ENCODE measurements around the gene TASOR2. TPM values are rescaled to one million over a fixed set of nuclear protein-coding genes. Genes with fewer than 3 reads are reported as not detected.

Gene TASOR2
- total and polyA plus RNA-seq, 4 donors: 27.5 to 93.3 (median 51.8) TPM

DNA sequence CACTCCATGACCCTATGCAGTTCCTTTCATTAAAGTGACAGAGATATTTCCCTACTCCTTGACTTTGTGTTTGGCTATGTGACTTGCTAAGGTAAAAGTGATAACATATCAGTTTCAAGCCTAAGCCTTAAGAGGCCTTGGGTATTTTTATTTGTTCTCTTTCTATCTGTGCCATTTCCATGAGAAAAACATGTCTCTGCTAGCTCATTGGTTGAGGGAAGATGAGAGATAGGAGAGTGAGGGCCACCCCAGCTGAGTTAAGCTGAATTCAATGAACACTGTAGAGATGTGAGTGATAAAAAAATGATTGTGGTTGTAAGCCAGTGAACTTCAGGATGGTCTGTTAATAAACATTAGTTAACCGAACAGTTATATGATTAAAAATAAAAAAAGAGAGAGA, 13.4 kb downstream of the TASOR2 start:
- H3K27me3 ChIP-seq (ENCODE audit: control insufficient read depth, insufficient read depth, low read length): no peaks in the 10 kb centered on the region
- WGBS (ENCODE audit: insufficient coverage): no CpG with 5 or more reads among the region's 1 CpG
- H3K36me3 ChIP-seq (ENCODE audit: control insufficient read depth, insufficient read depth, low read length): no peaks in the 10 kb centered on the region
- no peak overlapping the region for H3K4me3 ChIP-seq (ENCODE audit: low read depth, low read length)
- no peak for DNase-seq (ENCODE audit: low read depth in 4 of 6, low spot score in 6 of 6)
- no peak overlapping the region for H3K27ac ChIP-seq (ENCODE audit: low read depth, low read length)
- H3K9me3 ChIP-seq (ENCODE audit: control insufficient read depth, insufficient read depth, low read length): no peaks in the 10 kb centered on the region
- peaks cover 1% of the 10 kb centered on the region for H3K4me1 ChIP-seq (ENCODE audit: control insufficient read depth, insufficient read depth, low read length)

DNA sequence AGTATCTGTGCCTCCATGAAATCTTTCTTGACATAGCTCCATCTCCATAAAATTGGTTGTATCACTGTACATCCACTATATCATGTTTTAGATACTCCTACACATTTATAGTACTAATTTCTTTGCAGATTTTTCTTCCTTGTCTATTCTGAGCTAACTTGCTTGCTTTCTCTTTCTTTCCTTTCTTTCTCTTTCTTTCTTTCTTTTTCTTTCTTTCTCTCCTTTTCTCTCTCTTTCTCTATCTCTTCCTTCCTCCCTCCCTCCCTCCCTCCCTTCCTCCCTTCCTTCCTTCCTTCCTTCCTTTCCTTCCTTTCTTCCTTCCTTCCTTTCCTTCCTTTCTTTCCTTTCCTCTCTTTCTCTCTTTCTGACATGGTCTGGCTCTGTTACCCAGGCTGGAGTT, 23.7 kb downstream of the TASOR2 start:
- no peaks in the 10 kb centered on the region for H3K9me3 ChIP-seq (ENCODE audit: control insufficient read depth, insufficient read depth, low read length)
- no peak overlapping the region for H3K4me3 ChIP-seq (ENCODE audit: low read depth, low read length)
- H3K27ac ChIP-seq (ENCODE audit: low read depth, low read length): no peak overlapping the region
- no peaks in the 10 kb centered on the region for H3K4me1 ChIP-seq (ENCODE audit: control insufficient read depth, insufficient read depth, low read length)
- no peak for DNase-seq (ENCODE audit: low read depth in 4 of 6, low spot score in 6 of 6)
- no peaks in the 10 kb centered on the region for H3K27me3 ChIP-seq (ENCODE audit: control insufficient read depth, insufficient read depth, low read length)
- no peaks in the 10 kb centered on the region for H3K36me3 ChIP-seq (ENCODE audit: control insufficient read depth, insufficient read depth, low read length)

DNA sequence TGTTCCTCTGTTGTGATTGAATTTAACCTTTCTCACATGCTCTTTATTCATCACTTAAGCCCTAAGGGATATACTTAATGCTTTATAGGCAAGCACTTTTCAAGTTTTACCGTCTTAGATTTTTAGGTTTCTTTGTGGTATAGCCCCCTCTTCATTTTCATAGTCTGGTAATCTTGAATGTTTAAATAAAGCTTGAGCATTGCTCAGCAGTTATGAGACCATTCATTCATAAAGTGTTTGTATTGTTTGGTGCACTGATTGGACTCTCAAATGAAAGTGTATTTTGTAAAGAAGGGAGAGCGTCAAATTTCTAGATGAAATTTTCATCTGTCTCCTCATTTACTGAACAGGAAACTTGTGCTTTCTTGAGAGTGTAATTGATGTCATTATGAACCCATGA, 25.2 kb downstream of the TASOR2 start:
- no peak overlapping the region for H3K27ac ChIP-seq (ENCODE audit: low read depth, low read length)
- H3K27me3 ChIP-seq (ENCODE audit: control insufficient read depth, insufficient read depth, low read length): no peaks in the 10 kb centered on the region
- H3K9me3 ChIP-seq (ENCODE audit: control insufficient read depth, insufficient read depth, low read length): no peaks in the 10 kb centered on the region
- H3K36me3 ChIP-seq (ENCODE audit: control insufficient read depth, insufficient read depth, low read length): no peaks in the 10 kb centered on the region
- no peaks in the 10 kb centered on the region for H3K4me1 ChIP-seq (ENCODE audit: control insufficient read depth, insufficient read depth, low read length)
- no peak for DNase-seq (ENCODE audit: low read depth in 4 of 6, low spot score in 6 of 6)
- no peak overlapping the region for H3K4me3 ChIP-seq (ENCODE audit: low read depth, low read length)
- WGBS (ENCODE audit: insufficient coverage): no CpG with 5 or more reads among the region's 2 CpGs

DNA sequence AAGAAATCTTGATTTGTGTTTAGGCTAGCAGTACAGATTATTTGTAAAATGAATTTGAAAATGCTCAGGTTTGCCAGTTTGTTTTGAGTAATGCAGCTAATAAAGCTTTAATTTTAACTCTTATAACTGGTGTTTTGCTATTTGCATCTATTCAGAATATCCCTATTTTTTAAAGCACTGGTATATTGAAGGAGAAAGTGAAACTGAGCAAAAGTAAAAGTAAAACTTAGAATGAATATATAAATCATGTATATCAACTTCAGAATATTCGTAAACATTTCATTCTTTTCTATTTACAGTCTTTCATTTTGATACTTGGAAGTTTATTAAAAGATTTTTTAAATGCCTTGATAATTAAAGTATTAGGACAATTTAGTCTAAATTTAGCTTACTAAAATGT, 26.2 kb downstream of the TASOR2 start:
- Histone ChIP-seq H3K4me1 (ENCODE audit: control insufficient read depth, insufficient read depth, low read length) (no peaks in the 10 kb centered on the region), H3K4me3 (ENCODE audit: low read depth, low read length) (no peak overlapping the region), H3K9me3 (ENCODE audit: control insufficient read depth, insufficient read depth, low read length) (no peaks in the 10 kb centered on the region), H3K36me3 (ENCODE audit: control insufficient read depth, insufficient read depth, low read length) (no peaks in the 10 kb centered on the region), H3K27me3 (ENCODE audit: control insufficient read depth, insufficient read depth, low read length) (no peaks in the 10 kb centered on the region), H3K27ac (ENCODE audit: low read depth, low read length) (no peak overlapping the region)
- no CpG with 5 or more reads among the region's 1 CpG for WGBS (ENCODE audit: insufficient coverage)
- DNase-seq (ENCODE audit: low read depth in 4 of 6, low spot score in 6 of 6): no peak

DNA sequence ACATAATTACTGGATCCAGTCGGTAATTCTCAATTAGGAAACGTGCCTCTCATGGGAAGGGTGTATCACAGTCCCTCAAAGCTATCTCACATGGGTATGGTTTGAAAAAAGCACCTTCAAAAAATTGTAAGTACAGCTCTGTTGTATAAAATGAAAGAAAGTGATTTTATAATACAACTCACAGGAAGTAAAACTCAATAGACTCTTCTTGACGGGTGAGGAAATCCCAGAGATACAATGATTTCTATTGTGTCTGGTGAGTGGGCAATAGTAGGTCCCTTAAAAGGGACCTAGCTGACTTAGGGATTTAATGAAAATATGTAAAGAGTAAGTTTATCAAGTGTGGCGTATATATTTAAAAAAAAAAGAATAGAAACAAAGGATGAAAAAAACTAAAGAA, 27.0 kb downstream of the TASOR2 start:
- H3K9me3 ChIP-seq (ENCODE audit: control insufficient read depth, insufficient read depth, low read length): no peaks in the 10 kb centered on the region
- H3K27ac ChIP-seq (ENCODE audit: low read depth, low read length): no peak overlapping the region
- no peak for DNase-seq (ENCODE audit: low read depth in 4 of 6, low spot score in 6 of 6)
- no peak overlapping the region for H3K4me3 ChIP-seq (ENCODE audit: low read depth, low read length)
- H3K27me3 ChIP-seq (ENCODE audit: control insufficient read depth, insufficient read depth, low read length): no peaks in the 10 kb centered on the region
- no peaks in the 10 kb centered on the region for H3K4me1 ChIP-seq (ENCODE audit: control insufficient read depth, insufficient read depth, low read length)
- no CpG with 5 or more reads among the region's 4 CpGs for WGBS (ENCODE audit: insufficient coverage)
- no peaks in the 10 kb centered on the region for H3K36me3 ChIP-seq (ENCODE audit: control insufficient read depth, insufficient read depth, low read length)

DNA sequence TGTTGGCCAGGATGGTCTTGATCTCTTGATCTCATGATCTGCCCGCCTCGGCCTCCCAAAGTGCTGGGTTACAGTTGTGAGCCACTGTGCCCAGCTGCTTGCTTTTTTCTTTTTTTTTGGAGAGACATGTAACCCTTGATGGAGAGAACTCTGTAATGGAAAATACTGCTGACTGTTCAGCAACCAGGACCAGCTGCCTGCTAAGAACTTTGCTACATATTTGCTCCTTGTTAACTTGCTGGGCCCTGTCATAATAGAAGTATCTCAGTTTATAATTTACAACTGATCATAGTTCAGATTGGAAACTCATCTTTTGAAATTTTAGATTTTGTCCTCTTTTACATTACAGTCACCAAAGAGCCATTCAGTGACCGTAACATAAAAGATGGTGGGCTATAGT, 34.9 kb downstream of the TASOR2 start:
- H3K36me3 ChIP-seq (ENCODE audit: control insufficient read depth, insufficient read depth, low read length): peaks cover 3% of the 10 kb centered on the region
- H3K4me3 ChIP-seq (ENCODE audit: low read depth, low read length): no peak overlapping the region
- no peaks in the 10 kb centered on the region for H3K9me3 ChIP-seq (ENCODE audit: control insufficient read depth, insufficient read depth, low read length)
- H3K27me3 ChIP-seq (ENCODE audit: control insufficient read depth, insufficient read depth, low read length): no peaks in the 10 kb centered on the region
- 60% methylated on average over 1 of the region's 3 CpGs for WGBS (ENCODE audit: insufficient coverage)
- no peak overlapping the region for H3K27ac ChIP-seq (ENCODE audit: low read depth, low read length)
- H3K4me1 ChIP-seq (ENCODE audit: control insufficient read depth, insufficient read depth, low read length): no peaks in the 10 kb centered on the region
- DNase-seq (ENCODE audit: low read depth in 4 of 6, low spot score in 6 of 6): no peak

DNA sequence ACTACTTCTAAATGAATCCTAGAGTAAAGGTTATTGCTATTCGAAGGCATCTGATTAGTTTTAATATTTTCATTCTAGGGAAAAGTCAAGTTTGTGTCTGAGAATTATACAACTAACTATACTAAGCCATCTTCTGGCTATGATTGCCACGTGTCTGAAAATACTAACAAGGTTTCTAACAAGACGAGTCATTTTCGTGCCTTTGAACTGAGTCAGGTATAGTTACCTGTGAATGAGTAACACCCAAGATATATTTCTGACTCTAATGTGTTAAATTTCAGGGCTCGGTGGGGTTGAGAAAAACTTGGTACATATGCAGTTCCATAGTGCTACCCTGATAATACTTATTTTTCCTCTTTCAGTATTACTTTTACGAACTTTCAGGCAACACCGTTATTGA, 35.5 kb downstream of the TASOR2 start:
- H3K4me1 ChIP-seq (ENCODE audit: control insufficient read depth, insufficient read depth, low read length): no peaks in the 10 kb centered on the region
- no peaks in the 10 kb centered on the region for H3K9me3 ChIP-seq (ENCODE audit: control insufficient read depth, insufficient read depth, low read length)
- peaks cover 7% of the 10 kb centered on the region for H3K36me3 ChIP-seq (ENCODE audit: control insufficient read depth, insufficient read depth, low read length)
- WGBS (ENCODE audit: insufficient coverage): 94% methylated on average over 3 of the region's 7 CpGs
- H3K27ac ChIP-seq (ENCODE audit: low read depth, low read length): no peak overlapping the region
- no peak for DNase-seq (ENCODE audit: low read depth in 4 of 6, low spot score in 6 of 6)
- no peak overlapping the region for H3K4me3 ChIP-seq (ENCODE audit: low read depth, low read length)
- no peaks in the 10 kb centered on the region for H3K27me3 ChIP-seq (ENCODE audit: control insufficient read depth, insufficient read depth, low read length)

DNA sequence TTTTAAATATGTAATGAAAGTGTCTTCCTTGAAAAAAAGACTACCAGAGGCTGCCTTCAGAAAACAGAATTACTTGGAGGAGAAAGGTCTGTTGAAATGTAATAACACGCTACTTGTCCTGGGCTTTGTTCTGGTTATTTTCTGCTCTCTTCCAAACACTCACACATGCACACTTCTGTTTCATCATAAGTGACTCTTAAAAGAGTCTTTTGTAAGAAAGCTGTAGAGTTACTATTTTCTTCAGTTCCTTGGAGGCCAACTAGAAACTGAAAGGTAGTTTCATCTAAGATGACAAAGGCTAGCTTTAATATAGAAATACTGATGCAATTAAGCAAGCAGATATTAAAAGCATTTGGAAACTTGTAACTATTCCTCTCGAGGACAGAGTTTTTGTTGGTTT, 39.1 kb downstream of the TASOR2 start:
- DNase-seq (ENCODE audit: low read depth in 4 of 6, low spot score in 6 of 6): no peak
- no CpG with 5 or more reads among the region's 2 CpGs for WGBS (ENCODE audit: insufficient coverage)
- peaks cover 13% of the 10 kb centered on the region for H3K36me3 ChIP-seq (ENCODE audit: control insufficient read depth, insufficient read depth, low read length)
- H3K4me3 ChIP-seq (ENCODE audit: low read depth, low read length): no peak overlapping the region
- no peaks in the 10 kb centered on the region for H3K27me3 ChIP-seq (ENCODE audit: control insufficient read depth, insufficient read depth, low read length)
- H3K9me3 ChIP-seq (ENCODE audit: control insufficient read depth, insufficient read depth, low read length): no peaks in the 10 kb centered on the region
- H3K27ac ChIP-seq (ENCODE audit: low read depth, low read length): no peak overlapping the region
- H3K4me1 ChIP-seq (ENCODE audit: control insufficient read depth, insufficient read depth, low read length): no peaks in the 10 kb centered on the region

DNA sequence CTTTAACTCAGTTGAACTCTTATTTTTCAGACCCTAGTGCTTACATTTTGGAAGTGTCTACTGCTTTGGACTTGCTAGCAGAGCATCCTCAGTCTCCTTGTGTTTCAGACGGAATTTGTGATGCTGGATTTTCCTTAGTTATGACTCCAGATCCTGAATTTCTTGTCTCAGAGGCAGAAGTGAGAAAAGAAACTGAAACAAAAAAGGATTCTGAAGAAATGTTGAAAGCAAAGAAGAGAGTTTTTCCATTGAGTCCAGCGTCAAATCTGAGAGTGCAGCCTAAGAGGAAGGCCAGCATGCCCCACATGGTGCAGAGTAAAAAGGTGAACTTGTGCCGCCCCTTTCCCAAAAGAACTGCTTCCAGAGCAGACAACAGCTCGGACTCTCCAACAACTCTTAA, 46.1 kb downstream of the TASOR2 start:
- Histone ChIP-seq H3K36me3 (ENCODE audit: control insufficient read depth, insufficient read depth, low read length) (peaks cover 12% of the 10 kb centered on the region), H3K4me3 (ENCODE audit: low read depth, low read length) (no peak overlapping the region), H3K9me3 (ENCODE audit: control insufficient read depth, insufficient read depth, low read length) (no peaks in the 10 kb centered on the region), H3K4me1 (ENCODE audit: control insufficient read depth, insufficient read depth, low read length) (no peaks in the 10 kb centered on the region), H3K27ac (ENCODE audit: low read depth, low read length) (no peak overlapping the region), H3K27me3 (ENCODE audit: control insufficient read depth, insufficient read depth, low read length) (no peaks in the 10 kb centered on the region)
- no peak for DNase-seq (ENCODE audit: low read depth in 4 of 6, low spot score in 6 of 6)
- 100% methylated on average over 2 of the region's 4 CpGs for WGBS (ENCODE audit: insufficient coverage)

DNA sequence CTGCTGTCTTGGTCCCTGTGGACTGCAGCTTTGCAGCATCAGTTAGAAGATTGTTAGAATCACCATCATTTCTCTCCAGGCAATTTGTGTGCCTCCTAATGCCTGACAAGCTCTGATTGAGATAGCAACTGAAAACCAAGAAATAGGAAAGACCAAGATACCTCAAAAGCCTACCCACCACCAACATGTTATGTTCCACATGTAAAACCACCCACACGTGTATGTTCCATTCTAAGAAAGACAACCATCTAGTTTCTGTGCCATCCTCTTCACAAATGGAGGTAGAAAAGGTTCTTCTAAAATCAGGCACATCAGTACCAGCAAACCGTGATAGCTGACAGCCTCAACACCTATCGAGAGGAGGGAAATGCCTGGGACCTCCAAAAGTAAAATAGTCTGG, 46.9 kb downstream of the TASOR2 start:
- WGBS (ENCODE audit: insufficient coverage): no CpG with 5 or more reads among the region's 3 CpGs
- Histone ChIP-seq H3K36me3 (ENCODE audit: control insufficient read depth, insufficient read depth, low read length) (peaks cover 12% of the 10 kb centered on the region), H3K4me3 (ENCODE audit: low read depth, low read length) (no peak overlapping the region), H3K4me1 (ENCODE audit: control insufficient read depth, insufficient read depth, low read length) (no peaks in the 10 kb centered on the region), H3K27me3 (ENCODE audit: control insufficient read depth, insufficient read depth, low read length) (no peaks in the 10 kb centered on the region), H3K9me3 (ENCODE audit: control insufficient read depth, insufficient read depth, low read length) (no peaks in the 10 kb centered on the region), H3K27ac (ENCODE audit: low read depth, low read length) (no peak overlapping the region)
- DNase-seq (ENCODE audit: low read depth in 4 of 6, low spot score in 6 of 6): no peak
